HG02970 (cell line): ENCODE measurements around the gene SNPH.

Experiments used
- ATAC-seq: cut with Tn5 transposase; IDR thresholded peaks from one replicate; pipeline ENCODE4 v1.9.1; 2021; ENCODE audit warnings: mild to moderate bottlenecking, moderate library complexity, moderate number of reproducible peaks; ENCODE audit not compliant: unreplicated experiment, low FRiP score

SNPH gene

GRCh38 chr20:1286267-1287024 lies 20.4 kb downstream of the SNPH start:
- no peak for ATAC-seq

- no peak for ATAC-seq
Measured at GRCh38 chr20:1287306-1287705, 21.2 kb downstream of the SNPH start.

- no peak for ATAC-seq
Measured at GRCh38 chr20:1287787-1288569, 21.9 kb downstream of the SNPH start.

- ATAC-seq: no peak
Measured at GRCh38 chr20:1291191-1291741, 25.2 kb downstream of the SNPH start.

- no peak for ATAC-seq
Measured at GRCh38 chr20:1292620-1293019, 26.5 kb downstream of the SNPH start.

GRCh38 chr20:1293641-1294379 lies 27.7 kb downstream of the SNPH start:
- no peak for ATAC-seq

- no peak for ATAC-seq
Measured at GRCh38 chr20:1294497-1294896, 28.4 kb downstream of the SNPH start.

- ATAC-seq: no peak
Measured at GRCh38 chr20:1295276-1295930, 29.3 kb downstream of the SNPH start.

- ATAC-seq: no peak
Measured at GRCh38 chr20:1296117-1296610, 30.1 kb downstream of the SNPH start.

GRCh38 chr20:1296922-1297321 lies 30.8 kb downstream of the SNPH start:
- no peak for ATAC-seq

- ATAC-seq: no peak
Measured at GRCh38 chr20:1297486-1297885, 31.4 kb downstream of the SNPH start.

GRCh38 chr20:1298166-1298565 lies 32.1 kb downstream of the SNPH start:
- ATAC-seq: no peak

- ATAC-seq: no peak
Measured at GRCh38 chr20:1298888-1299511, 32.9 kb downstream of the SNPH start.

GRCh38 chr20:1299522-1299921 lies 33.4 kb downstream of the SNPH start:
- no peak for ATAC-seq

- no peak for ATAC-seq
Measured at GRCh38 chr20:1300083-1300840, 34.2 kb downstream of the SNPH start.

- ATAC-seq: no peak
Measured at GRCh38 chr20:1301031-1301529, 35.0 kb downstream of the SNPH start.

GRCh38 chr20:1302685-1303541 lies 36.8 kb downstream of the SNPH start:
- no peak for ATAC-seq
